ENCODE data around the gene INKA2.

The INKA2 gene

DNA sequence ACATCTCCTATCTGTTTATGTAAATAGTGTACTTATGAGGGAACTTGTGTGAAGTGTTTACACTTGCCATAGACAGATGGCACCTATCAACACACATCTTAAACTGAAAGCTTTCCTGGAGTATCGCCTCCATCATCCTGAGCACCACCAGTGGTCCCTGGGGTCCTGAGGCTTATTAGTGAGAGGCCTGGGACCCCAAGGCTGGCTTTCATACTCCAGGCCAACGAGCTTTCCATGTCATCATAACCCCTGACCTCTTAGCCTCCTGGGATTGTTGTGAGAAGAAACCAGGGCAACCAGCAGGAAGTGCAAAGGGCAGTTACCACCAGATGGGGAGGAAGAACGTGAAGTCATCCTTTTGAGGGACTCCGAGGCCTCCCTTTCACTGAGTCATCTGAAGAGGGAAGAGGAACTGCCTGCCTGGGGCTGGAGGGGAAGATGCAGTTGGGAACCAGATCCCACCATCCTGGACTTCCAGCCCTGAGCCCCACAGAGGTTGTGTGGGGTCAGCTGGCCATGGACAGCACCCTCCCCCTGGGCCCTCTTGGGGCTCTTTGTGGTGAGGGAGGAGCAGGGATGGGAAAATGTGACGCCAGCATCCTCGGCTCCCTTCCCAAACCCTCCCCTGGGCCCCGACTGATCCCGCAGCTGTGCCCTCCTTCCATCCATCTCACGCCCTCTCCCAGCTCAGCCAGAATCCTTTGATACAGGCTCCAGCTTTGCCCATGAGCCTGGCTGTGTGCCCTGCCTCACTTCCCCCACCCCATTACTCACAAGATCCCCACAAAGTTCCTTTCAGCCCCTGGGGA lies 5.8 kb downstream of the INKA2 start:
- peak in 1 of 2 donors; percentile 46 for DNase-seq
- intact Hi-C loops (cut with DNase I; ENCODE audit: low total_unique reads), result loop anchor here (10.0 kb wide), 1 partner anchor 229 kb away; the partner anchor contains the start of genes ADORA3 and TMIGD3
- Histone ChIP-seq H3K4me1 (peaks cover 0 to 71% (median 35%) of the 10 kb centered on the region in 4 donors), H3K4me3 (no peak overlapping the region), H3K9me3 (no peaks in the 10 kb centered on the region), H3K36me3 (peaks cover 0 to 10% (median 0%) of the 10 kb centered on the region in 3 donors), H3K27ac (peak overlapping the region; percentile 29 to 60), H3K27me3 (no peaks in the 10 kb centered on the region)
- TF ChIP-seq, protein P1, sequence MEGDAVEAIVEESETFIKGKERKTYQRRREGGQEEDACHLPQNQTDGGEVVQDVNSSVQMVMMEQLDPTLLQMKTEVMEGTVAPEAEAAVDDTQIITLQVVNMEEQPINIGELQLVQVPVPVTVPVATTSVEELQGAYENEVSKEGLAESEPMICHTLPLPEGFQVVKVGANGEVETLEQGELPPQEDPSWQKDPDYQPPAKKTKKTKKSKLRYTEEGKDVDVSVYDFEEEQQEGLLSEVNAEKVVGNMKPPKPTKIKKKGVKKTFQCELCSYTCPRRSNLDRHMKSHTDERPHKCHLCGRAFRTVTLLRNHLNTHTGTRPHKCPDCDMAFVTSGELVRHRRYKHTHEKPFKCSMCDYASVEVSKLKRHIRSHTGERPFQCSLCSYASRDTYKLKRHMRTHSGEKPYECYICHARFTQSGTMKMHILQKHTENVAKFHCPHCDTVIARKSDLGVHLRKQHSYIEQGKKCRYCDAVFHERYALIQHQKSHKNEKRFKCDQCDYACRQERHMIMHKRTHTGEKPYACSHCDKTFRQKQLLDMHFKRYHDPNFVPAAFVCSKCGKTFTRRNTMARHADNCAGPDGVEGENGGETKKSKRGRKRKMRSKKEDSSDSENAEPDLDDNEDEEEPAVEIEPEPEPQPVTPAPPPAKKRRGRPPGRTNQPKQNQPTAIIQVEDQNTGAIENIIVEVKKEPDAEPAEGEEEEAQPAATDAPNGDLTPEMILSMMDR (IDR thresholded peaks at IDR 0.05), result no peak

DNA sequence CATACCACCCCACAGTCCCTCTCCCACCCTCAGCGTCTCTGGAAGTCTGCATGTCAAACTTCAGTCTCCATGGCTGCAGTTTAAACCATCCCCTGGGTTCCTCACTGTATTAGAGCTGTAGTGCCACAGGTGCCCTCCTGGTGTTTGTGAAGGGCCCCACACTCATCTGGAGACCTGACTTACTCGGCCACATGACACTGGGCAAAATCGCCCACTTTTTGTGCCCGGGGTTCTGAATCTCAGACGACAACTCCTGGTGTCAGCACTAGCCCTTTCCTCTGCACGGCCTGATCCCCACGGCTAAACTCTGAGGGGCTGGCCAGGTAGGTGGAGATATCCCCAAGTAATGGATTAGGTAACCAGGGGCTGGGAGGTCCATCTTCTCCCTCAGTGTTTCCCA lies 6.5 kb downstream of the INKA2 start:
- peak overlapping the region in 1 of 2 donors; percentile 60 for H3K27ac ChIP-seq
- intact Hi-C loops (cut with DNase I; ENCODE audit: low total_unique reads), result loop anchor here (10.0 kb wide), 1 partner anchor 228 kb away; the partner anchor contains the start of genes ADORA3 and TMIGD3

DNA sequence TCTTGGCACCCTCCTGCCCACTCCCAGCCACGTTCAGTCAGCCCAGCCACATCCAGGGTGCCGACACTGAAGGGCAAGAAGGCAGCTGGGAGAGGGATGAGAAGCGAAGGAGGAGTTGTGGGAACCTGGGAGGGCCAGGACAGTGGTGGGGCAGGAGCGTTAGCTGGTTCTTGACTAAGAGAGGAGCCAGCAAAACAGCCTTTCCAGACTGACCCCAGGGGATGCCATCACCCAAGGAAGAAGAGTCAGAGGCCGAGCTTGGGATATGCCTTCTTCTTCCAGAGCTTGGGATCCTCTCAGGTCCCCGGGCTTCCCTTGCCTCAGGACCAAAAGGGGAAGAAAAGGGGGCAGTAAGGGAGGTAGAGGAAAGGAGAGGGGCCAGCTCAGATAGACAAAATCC lies 7.2 kb downstream of the INKA2 start:
- peaks cover 0 to 19% (median 8%) of the 10 kb centered on the region in 3 donors for H3K36me3 ChIP-seq
- DNase-seq, result no peak
- peaks cover 0 to 59% (median 22%) of the 10 kb centered on the region in 4 donors for H3K4me1 ChIP-seq
- TF ChIP-seq, protein P1 (IDR thresholded peaks at IDR 0.05), result no peak
- H3K27ac ChIP-seq, result no peak overlapping the region
- no peak overlapping the region for H3K4me3 ChIP-seq
- intact Hi-C loops (cut with DNase I; ENCODE audit: low total_unique reads), result loop anchor here (10.0 kb wide), 1 partner anchor 227 kb away; the partner anchor contains the start of genes ADORA3 and TMIGD3
- H3K27me3 ChIP-seq, result no peaks in the 10 kb centered on the region
- no peaks in the 10 kb centered on the region for H3K9me3 ChIP-seq

More for the DNA sequence above, 6.5 kb downstream of the INKA2 start:
- TF ChIP-seq, protein P1 (IDR thresholded peaks at IDR 0.05), result no peak
- no peaks in the 10 kb centered on the region for H3K27me3 ChIP-seq
- H3K4me3 ChIP-seq, result no peak overlapping the region
- H3K36me3 ChIP-seq, result peaks cover 0 to 11% (median under 1%) of the 10 kb centered on the region in 3 donors
- DNase-seq, result no peak
- H3K9me3 ChIP-seq, result no peaks in the 10 kb centered on the region
- peaks cover 0 to 66% (median 29%) of the 10 kb centered on the region in 4 donors for H3K4me1 ChIP-seq

DNA sequence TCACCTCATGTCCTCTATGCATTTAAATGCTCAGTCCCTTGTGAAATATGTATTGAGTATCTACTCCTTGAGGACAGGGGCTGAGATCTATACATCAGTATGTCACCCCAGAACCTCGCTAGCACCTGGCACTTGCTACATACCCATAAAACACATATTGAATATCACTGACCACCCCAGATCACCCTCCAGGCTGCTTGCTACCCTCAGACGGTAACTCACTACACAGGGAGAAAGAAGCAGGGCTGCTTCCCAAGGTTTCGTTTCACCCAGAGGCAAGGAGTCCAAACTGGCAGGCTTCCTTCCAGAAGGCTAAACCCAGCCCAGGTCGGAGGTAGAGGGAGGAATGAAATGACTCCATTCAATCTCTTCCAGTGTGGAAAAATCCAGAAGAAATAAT lies 8.5 kb downstream of the INKA2 start:
- Histone ChIP-seq H3K36me3 (peaks cover 0 to 24% (median 12%) of the 10 kb centered on the region in 3 donors), H3K9me3 (no peaks in the 10 kb centered on the region), H3K4me3 (no peak overlapping the region), H3K4me1 (peaks cover 0 to 49% (median 18%) of the 10 kb centered on the region in 4 donors), H3K27me3 (no peaks in the 10 kb centered on the region), H3K27ac (no peak overlapping the region)
- intact Hi-C loops (cut with DNase I; ENCODE audit: low total_unique reads), result loop anchor here (10.0 kb wide), 1 partner anchor 226 kb away; the partner anchor contains the start of genes ADORA3 and TMIGD3
- TF ChIP-seq, protein P1 (IDR thresholded peaks at IDR 0.05), result no peak
- DNase-seq, result no peak

DNA sequence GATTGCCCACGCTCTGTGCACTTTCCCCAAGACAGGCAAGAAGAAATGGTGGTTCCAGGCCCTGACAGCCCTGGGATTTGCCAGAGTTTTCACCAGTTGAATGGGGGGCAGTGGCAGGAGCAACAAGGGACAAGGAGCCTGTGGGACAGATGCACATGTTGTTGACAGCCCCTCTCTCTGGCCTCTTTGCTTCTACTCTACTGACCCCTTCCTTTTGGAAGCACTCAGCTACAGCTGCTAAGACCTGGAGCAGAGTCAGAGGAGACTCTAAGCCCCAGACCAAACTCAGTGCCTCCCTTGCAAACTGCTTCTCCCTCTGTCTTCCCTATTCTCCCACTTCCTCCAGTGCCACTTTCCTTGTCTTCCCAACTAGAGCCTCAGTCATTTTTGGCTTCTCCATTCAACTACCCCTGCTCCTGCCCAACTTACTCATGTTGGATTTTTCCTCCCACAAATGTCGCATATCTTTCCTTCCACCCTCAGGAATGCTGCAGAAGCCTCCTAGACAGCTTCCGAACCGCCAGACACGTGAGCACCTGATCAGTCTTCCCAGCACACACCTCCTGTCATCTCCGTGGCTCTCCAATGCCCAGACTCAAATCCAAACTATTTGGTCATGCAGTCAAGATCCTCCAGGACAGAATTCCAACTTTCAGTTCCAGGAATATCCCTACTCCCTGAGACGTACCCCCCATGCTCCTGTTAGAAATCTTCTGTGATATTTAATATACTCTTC lies 9.1 kb downstream of the INKA2 start:
- TF ChIP-seq, protein P1 (IDR thresholded peaks at IDR 0.05), result no peak
- intact Hi-C loops (cut with DNase I; ENCODE audit: low total_unique reads), result loop anchor here (10.0 kb wide), 1 partner anchor 225 kb away; the partner anchor contains the start of genes ADORA3 and TMIGD3
- Histone ChIP-seq H3K36me3 (peaks cover 0 to 24% (median 12%) of the 10 kb centered on the region in 3 donors), H3K4me1 (peaks cover 0 to 48% (median 19%) of the 10 kb centered on the region in 4 donors), H3K9me3 (no peaks in the 10 kb centered on the region), H3K27ac (no peak overlapping the region), H3K4me3 (no peak overlapping the region), H3K27me3 (no peaks in the 10 kb centered on the region)
- no peak for DNase-seq
